HepG2 (cell line): ENCODE data around the gene DUS1L. TPM values are rescaled to one million over a fixed set of nuclear protein-coding genes. Genes with fewer than 3 reads are reported as not detected.

Source experiments
- ATF7-NPFF ChIP-seq: sonication (generic); formaldehyde crosslinking; IDR thresholded peaks from 2 replicates; pipeline ENCODE4 v1.8.1; 2023; ENCODE audit warnings: mild to moderate bottlenecking, low read depth, missing genetic modification reagents, moderate library complexity
- HOXD1 ChIP-seq: sonication (generic); formaldehyde crosslinking; IDR thresholded peaks from 2 replicates; pipeline ENCODE4 v1.5.0; 2020; ENCODE audit warnings: missing genetic modification reagents
- KAT7 ChIP-seq: IDR thresholded peaks from 2 replicates; pipeline ENCODE4 v1.6.1; 2018; ENCODE audit warnings: borderline replicate concordance, missing compliant biosample characterization
- KDM3A ChIP-seq: IDR thresholded peaks from 2 replicates; pipeline ENCODE4 v1.6.1; 2018; ENCODE audit warnings: low read depth, missing compliant biosample characterization
- SMC3 ChIP-seq: IDR thresholded peaks from 2 replicates; pipeline ENCODE4 v1.6.1; 2011; ENCODE audit warnings: low read length, improper control_type of control experiment
- SRSF1 ChIP-seq: fragments of 200-400 bp; formaldehyde crosslinking; optimal IDR thresholded peaks from 2 replicates; pipeline ENCODE3; 2017; ENCODE audit warnings: mild to moderate bottlenecking, low read depth, low read length, moderate library complexity
- ZBTB10 ChIP-seq: sonication (generic); formaldehyde crosslinking; IDR thresholded peaks from 2 replicates; pipeline ENCODE4 v1.4.0; 2020; ENCODE audit warnings: missing genetic modification reagents, borderline replicate concordance
- ZNF180 ChIP-seq: sonication (generic); formaldehyde crosslinking; IDR thresholded peaks from 2 replicates; pipeline ENCODE4 v1.4.0; 2020; ENCODE audit warnings: low read depth, missing genetic modification reagents, borderline replicate concordance
- ZNF407 ChIP-seq: sonication (generic); formaldehyde crosslinking; IDR thresholded peaks from one replicate; pipeline ENCODE4 v1.5.1; 2020; ENCODE audit warnings: mild to moderate bottlenecking, missing genetic modification reagents; ENCODE audit errors: not compliant biosample characterization
- ZNF572 ChIP-seq: sonication (generic); formaldehyde crosslinking; IDR thresholded peaks from 2 replicates; pipeline ENCODE4 v1.5.1; 2020; ENCODE audit warnings: mild to moderate bottlenecking, missing genetic modification reagents
- ZSCAN9 ChIP-seq: IDR thresholded peaks from 2 replicates; pipeline ENCODE4 v1.6.1; 2016; ENCODE audit warnings: borderline replicate concordance
- polyA plus RNA-seq, 8 experiments: library from polyadenylated mRNA; depleted of rRNA in 3 of 8; stranded (reverse) in 7 of 8; unstranded in 1 of 8; fragments of >200 nt; fragmentation: Illumina TruSeq in 4 of 8; extraction: Trizol in 4 of 8; gene quantifications; 2 replicates each; pipeline versions ENCODE4 v1.2.1 to v1.2.3, GENCODE V29; 2011 to 2016; ENCODE audit warnings: low read depth in 4 of 8, missing spikeins in 1 of 8, mixed read lengths in 1 of 8; ENCODE audit not compliant: insufficient read depth in 1 of 8
- total RNA-seq, 5 experiments: library from RNA; depleted of rRNA; stranded (reverse); fragments of >200 nt; fragmentation: Illumina TruSeq; extraction: Trizol; gene quantifications; 2 replicates each; pipeline ENCODE4 v1.2.3, GENCODE V29; 2016; ENCODE audit warnings: low read depth in 1 of 5

DUS1L gene
- total and polyA plus RNA-seq, 2 of the 13 experiments (the other 11 are each of a cell fraction or from before 2014, with no cell fraction given), result 81.0 to 109 TPM

DNA sequence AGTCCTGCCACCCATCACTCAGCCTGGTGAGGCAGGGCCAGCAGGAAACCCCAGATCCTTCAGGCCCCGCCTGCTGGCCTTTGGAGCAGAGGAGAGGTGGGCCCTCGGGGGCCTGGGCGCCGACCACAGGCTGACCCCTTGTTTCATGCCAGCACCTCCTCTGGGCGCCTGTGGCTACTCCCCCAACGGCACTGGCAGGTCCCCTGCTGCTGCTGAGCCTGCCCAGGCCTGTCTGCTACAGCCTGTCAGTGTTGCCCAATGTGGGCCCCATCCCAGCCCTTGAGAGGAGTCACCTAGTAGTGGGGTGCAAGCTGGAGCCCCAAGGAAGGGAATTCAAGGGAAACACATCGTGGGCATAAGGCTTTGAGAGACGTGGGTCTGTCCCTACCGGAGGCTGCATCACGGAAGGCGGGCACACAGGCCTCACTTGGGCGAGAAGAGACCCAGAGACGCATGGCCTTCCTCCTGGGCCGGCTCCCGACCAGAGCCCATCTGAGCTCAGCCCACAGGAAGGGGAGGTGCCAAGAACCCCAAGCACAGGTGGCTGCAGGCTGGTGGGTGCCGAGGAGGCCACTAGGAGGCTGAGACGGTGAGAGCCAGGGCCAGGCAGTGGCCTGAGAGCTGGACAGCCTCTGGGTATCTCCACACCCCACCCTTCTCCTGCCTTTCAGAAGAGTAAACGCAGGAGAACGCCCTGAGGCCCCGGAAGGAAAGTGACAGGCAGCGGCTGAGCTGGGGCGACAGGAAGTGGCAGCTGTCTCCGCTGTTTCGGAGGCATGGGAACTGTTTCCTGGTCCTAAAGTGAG, 40.5 kb upstream of the DUS1L start (continued):
- TF ChIP-seq ZBTB10 (CRISPR knock-in tag) (peak; percentile 94), HOXD1 (CRISPR knock-in tag) (peak; percentile 79), KAT7 (peak; percentile 84; the same call in 1 of the 2 replicates), SRSF1 (no peak), ZNF180 (no peak), SMC3 (peak; percentile 59; the same call in 1 of the 2 replicates), ZNF572 (CRISPR knock-in tag) (peak; percentile 91), ZNF407 (CRISPR knock-in tag) (peak; percentile 20), ZSCAN9 (CRISPR knock-in tag) (peak; percentile 78; the same call in 1 of the 2 replicates), ATF7-NPFF (CRISPR knock-in tag) (peak; percentile 37; the same call in 1 of the 2 replicates), KDM3A (CRISPR knock-in tag) (0 out of 2 replicates have a peak, but pooled peaks have one; percentile 0)
